Measurements from ENCODE around the gene ARHGAP26. TPM values are rescaled to one million over a fixed set of nuclear protein-coding genes. Genes with fewer than 3 reads are reported as not detected.

ARHGAP26 gene
- total RNA-seq, 1 experiment from 2014 or later: 34.5 TPM

DNA sequence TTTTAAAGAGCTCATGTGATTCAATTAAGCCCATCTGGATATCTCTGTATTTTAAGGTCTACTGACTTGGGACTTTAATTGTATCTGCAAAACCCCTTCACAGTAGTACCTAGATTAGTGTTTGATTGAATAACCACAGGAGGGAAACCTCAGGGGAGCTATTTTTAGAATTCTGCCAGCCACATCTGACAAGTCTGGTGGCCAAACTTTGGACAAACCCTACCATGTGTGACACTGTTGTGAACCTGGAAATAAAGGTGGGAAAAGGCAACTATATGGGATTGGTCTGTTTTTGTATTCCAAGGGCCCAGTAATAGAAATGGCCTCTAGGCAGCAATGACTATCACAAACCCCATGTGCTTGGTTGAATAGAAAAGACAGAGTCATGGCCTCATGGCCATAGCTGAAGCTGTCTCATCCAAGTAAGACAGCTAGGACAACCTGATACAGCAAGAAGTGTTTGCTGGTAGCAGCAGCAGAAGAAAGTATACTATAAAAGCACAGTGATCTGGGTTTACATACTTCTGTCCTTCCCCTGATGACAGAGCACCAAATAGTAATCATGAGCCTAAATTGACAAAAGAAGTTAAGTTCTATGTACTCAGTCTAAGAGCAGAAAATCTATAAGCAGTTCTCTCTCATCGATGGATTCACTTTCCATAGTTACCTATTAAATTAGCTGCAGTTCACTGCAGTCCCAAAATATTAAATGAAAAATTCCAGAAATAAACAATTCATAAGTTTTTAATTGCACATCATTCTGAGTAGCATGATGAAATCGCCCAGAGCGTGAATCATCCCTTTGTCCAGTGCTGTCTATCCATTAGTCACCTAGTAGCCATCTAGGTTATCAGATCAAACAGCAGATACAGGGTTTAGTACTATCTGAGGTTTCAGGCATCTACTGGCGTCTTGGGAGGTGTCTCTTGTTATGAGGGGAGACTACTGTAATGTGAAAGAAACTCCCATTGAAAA lies 189.8 kb downstream of the ARHGAP26 start:
- ATAC-seq (peak; percentile 91), DNase-seq (ENCODE audit: low read depth, low spot score) (peak; percentile 81)
- Histone ChIP-seq H2AFZ (ENCODE audit: low read depth, low read length, poor library complexity, severe bottlenecking) (no peak overlapping the region), H3K27ac (ENCODE audit: low read depth, low read length) (peak overlapping the region; percentile 61), H3K4me3 (replicated peaks in 1 of 2; ENCODE audit: low read depth in 1 of 2, low read length in 2 of 2) (no peak overlapping the region), H3K4me2 (ENCODE audit: low read length) (peak overlapping the region; percentile 41), H3K9ac (ENCODE audit: low read length) (peak overlapping the region; percentile 12), H3K9me2 (ENCODE audit: insufficient read depth) (no peaks in the 10 kb centered on the region), H3K9me3 (ENCODE audit: control insufficient read depth in 1 of 2, insufficient read depth in 1 of 2, low read depth in 1 of 2, low read length in 2 of 2) (no peaks in the 10 kb centered on the region), H4K20me1 (ENCODE audit: insufficient read depth) (no peaks in the 10 kb centered on the region), H3K36me3 (ENCODE audit: control insufficient read depth in 1 of 2, insufficient read depth in 2 of 2, low read length in 2 of 2) (no peaks in the 10 kb centered on the region), H3K79me2 (ENCODE audit: insufficient read depth, low read length) (no peaks in the 10 kb centered on the region), H3K27me3 (ENCODE audit: insufficient read depth, low read length) (no peaks in the 10 kb centered on the region), H3K4me1 (ENCODE audit: control insufficient read depth in 1 of 2, insufficient read depth in 2 of 2, low read length in 2 of 2) (peaks cover 28 to 29% of the 10 kb centered on the region in 2 experiments)
- CTCF ChIA-PET: interaction anchor here (0.7 to 1.8 kb wide), 3 partner anchors 7 to 247 kb away, joined by 3 to 6 read pairs (median 3); no protein-coding TSS in a partner anchor
- POLR2A ChIA-PET: no interaction called here
- RAD21 ChIA-PET (ENCODE audit: low non-redundant PET in 1 of 2, low total read pairs in 2 of 2, uncharacterized antibody in 2 of 2, unreplicated experiment in 2 of 2): interaction anchor here in 1 of 2 experiments (0.5 kb wide), 1 partner anchor 457 kb away, joined by 4 read pairs; no protein-coding TSS in a partner anchor
- intact Hi-C loops (cut with micrococcal nuclease): no loop called here
- no TSS peak for BruUV-seq (replicated peaks)
- TF ChIP-seq SIN3A (IDR thresholded peaks at IDR 0.05; ENCODE audit: low read depth): no peak; the same call in none of the 2 replicates
- TF ChIP-seq EGR1 (IDR thresholded peaks at IDR 0.05; ENCODE audit: low read depth): no peak
- TF ChIP-seq ZNF274 (IDR thresholded peaks at IDR 0.05; ENCODE audit: low read depth, low read length): no peak
- TF ChIP-seq ELF1 (IDR thresholded peaks at IDR 0.05; ENCODE audit: borderline replicate concordance, low read depth): no peak; the same call in 1 of the 2 replicates
- no peak for TF ChIP-seq TCF7L2 (IDR thresholded peaks at IDR 0.05; ENCODE audit: borderline replicate concordance, extremely low read depth, insufficient read depth, insufficient read length)
- peak; percentile 80 for TF ChIP-seq SP1 (IDR thresholded peaks at IDR 0.05; ENCODE audit: low read depth)
- TF ChIP-seq EZH2 (IDR thresholded peaks at IDR 0.05): no peak
- TF ChIP-seq FOSL1 (IDR thresholded peaks at IDR 0.05; ENCODE audit: low read depth): peak; percentile 93
- TF ChIP-seq, protein P1, sequence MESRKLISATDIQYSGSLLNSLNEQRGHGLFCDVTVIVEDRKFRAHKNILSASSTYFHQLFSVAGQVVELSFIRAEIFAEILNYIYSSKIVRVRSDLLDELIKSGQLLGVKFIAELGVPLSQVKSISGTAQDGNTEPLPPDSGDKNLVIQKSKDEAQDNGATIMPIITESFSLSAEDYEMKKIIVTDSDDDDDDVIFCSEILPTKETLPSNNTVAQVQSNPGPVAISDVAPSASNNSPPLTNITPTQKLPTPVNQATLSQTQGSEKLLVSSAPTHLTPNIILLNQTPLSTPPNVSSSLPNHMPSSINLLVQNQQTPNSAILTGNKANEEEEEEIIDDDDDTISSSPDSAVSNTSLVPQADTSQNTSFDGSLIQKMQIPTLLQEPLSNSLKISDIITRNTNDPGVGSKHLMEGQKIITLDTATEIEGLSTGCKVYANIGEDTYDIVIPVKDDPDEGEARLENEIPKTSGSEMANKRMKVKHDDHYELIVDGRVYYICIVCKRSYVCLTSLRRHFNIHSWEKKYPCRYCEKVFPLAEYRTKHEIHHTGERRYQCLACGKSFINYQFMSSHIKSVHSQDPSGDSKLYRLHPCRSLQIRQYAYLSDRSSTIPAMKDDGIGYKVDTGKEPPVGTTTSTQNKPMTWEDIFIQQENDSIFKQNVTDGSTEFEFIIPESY (IDR thresholded peaks at IDR 0.05; ENCODE audit: extremely low read depth, insufficient replicate concordance, low read length): no peak
- no peak for TF ChIP-seq POLR2A (IDR thresholded peaks at IDR 0.05; ENCODE audit: borderline replicate concordance, extremely low read depth, insufficient read depth, insufficient read length)
- no peak for TF ChIP-seq EZH2phosphoT487 (IDR thresholded peaks at IDR 0.05; ENCODE audit: borderline replicate concordance)
- TF ChIP-seq, protein P2, sequence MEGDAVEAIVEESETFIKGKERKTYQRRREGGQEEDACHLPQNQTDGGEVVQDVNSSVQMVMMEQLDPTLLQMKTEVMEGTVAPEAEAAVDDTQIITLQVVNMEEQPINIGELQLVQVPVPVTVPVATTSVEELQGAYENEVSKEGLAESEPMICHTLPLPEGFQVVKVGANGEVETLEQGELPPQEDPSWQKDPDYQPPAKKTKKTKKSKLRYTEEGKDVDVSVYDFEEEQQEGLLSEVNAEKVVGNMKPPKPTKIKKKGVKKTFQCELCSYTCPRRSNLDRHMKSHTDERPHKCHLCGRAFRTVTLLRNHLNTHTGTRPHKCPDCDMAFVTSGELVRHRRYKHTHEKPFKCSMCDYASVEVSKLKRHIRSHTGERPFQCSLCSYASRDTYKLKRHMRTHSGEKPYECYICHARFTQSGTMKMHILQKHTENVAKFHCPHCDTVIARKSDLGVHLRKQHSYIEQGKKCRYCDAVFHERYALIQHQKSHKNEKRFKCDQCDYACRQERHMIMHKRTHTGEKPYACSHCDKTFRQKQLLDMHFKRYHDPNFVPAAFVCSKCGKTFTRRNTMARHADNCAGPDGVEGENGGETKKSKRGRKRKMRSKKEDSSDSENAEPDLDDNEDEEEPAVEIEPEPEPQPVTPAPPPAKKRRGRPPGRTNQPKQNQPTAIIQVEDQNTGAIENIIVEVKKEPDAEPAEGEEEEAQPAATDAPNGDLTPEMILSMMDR (IDR thresholded peaks at IDR 0.05 in 2 of 3, conservative IDR thresholded peaks at IDR 0.05 in 1 of 3; ENCODE audit: borderline replicate concordance in 1 of 3, insufficient read depth in 1 of 3, low read depth in 2 of 3, low read length in 2 of 3): no peak
- TF ChIP-seq YY1 (IDR thresholded peaks at IDR 0.05; ENCODE audit: extremely low read depth, insufficient replicate concordance, low read depth, low read length): no peak
- TF ChIP-seq JUND (IDR thresholded peaks at IDR 0.05): peak; percentile 93
- TF ChIP-seq SRF (IDR thresholded peaks at IDR 0.05; ENCODE audit: low read depth): no peak; the same call in 1 of the 2 replicates
- no peak for TF ChIP-seq RAD21 (IDR thresholded peaks at IDR 0.05; ENCODE audit: low read depth)
- TF ChIP-seq, protein P3, sequence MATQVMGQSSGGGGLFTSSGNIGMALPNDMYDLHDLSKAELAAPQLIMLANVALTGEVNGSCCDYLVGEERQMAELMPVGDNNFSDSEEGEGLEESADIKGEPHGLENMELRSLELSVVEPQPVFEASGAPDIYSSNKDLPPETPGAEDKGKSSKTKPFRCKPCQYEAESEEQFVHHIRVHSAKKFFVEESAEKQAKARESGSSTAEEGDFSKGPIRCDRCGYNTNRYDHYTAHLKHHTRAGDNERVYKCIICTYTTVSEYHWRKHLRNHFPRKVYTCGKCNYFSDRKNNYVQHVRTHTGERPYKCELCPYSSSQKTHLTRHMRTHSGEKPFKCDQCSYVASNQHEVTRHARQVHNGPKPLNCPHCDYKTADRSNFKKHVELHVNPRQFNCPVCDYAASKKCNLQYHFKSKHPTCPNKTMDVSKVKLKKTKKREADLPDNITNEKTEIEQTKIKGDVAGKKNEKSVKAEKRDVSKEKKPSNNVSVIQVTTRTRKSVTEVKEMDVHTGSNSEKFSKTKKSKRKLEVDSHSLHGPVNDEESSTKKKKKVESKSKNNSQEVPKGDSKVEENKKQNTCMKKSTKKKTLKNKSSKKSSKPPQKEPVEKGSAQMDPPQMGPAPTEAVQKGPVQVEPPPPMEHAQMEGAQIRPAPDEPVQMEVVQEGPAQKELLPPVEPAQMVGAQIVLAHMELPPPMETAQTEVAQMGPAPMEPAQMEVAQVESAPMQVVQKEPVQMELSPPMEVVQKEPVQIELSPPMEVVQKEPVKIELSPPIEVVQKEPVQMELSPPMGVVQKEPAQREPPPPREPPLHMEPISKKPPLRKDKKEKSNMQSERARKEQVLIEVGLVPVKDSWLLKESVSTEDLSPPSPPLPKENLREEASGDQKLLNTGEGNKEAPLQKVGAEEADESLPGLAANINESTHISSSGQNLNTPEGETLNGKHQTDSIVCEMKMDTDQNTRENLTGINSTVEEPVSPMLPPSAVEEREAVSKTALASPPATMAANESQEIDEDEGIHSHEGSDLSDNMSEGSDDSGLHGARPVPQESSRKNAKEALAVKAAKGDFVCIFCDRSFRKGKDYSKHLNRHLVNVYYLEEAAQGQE (IDR thresholded peaks at IDR 0.05; ENCODE audit: low read depth): no peak
- TF ChIP-seq CEBPB (IDR thresholded peaks at IDR 0.05; ENCODE audit: low read depth): peak; percentile 97
- peak; percentile 83 for TF ChIP-seq CBX3 (IDR thresholded peaks at IDR 0.05; ENCODE audit: low read depth)
